ENCODE data around the gene UBE2J2. TPM values are rescaled to one million over a fixed set of nuclear protein-coding genes. Genes with fewer than 3 reads are reported as not detected.

The UBE2J2 gene
- total RNA-seq, 1 donor from 2014 or later: 52.0 TPM

DNA sequence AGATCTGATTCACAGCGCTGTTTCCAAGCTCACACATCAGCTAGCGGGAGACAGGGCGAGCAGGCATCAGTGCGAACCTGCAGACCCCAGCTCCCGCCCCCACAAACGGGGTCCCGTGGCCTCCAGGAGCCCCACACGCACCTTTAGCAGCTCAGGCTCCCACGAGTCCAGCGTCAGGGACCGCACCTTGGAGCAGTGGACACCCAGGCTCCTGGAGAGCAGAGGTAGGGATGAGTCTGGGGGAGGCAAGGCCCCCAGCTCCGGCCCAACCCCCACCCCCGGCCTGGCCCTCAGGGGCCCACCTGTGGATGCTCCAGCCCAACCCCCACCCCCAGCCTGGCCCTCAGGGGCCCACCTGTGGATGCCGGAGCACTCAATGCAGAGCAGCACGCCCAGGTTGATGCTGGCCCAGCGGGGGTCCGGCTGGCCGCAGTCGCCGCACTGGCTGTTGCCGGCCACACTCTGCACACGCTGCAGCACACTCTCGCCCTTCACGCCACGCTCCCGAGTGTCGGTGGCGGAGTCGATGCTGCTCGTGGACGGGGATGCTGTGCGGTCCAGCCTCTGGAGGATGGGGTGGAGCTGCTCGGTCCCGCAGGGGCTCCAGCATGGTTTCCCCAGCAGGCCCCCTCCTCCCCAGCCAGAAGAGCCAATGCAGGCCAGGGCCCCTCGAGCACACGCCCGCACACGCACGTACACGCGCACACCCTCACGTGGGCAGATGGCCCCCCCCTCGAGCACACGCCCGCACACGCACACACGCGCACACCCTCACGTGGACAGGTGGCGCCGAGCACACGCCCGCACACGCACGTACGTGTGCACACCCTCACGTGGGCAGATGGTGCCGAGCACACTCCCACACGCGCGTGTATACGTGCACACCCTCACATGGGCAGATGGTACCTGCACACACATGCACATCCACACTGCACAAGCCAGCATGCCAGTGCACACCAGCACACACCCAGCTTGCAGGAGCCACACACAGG is 22.7 kb upstream of the UBE2J2 start:
- Mint-ChIP-seq H3K4me1 (ENCODE audit: low read depth) (no peaks in the 10 kb centered on the region), H3K4me3 (ENCODE audit: unreplicated experiment) (no peak overlapping the region), H3K36me3 (ENCODE audit: low read depth) (no peaks in the 10 kb centered on the region), H3K27ac (ENCODE audit: unreplicated experiment) (no peak overlapping the region), H3K27me3 (ENCODE audit: low read depth) (no peaks in the 10 kb centered on the region), H3K9me3 (ENCODE audit: low read depth) (no peaks in the 10 kb centered on the region)
- no peak for DNase-seq (ENCODE audit: low spot score)
- TF ChIP-seq, protein P1, sequence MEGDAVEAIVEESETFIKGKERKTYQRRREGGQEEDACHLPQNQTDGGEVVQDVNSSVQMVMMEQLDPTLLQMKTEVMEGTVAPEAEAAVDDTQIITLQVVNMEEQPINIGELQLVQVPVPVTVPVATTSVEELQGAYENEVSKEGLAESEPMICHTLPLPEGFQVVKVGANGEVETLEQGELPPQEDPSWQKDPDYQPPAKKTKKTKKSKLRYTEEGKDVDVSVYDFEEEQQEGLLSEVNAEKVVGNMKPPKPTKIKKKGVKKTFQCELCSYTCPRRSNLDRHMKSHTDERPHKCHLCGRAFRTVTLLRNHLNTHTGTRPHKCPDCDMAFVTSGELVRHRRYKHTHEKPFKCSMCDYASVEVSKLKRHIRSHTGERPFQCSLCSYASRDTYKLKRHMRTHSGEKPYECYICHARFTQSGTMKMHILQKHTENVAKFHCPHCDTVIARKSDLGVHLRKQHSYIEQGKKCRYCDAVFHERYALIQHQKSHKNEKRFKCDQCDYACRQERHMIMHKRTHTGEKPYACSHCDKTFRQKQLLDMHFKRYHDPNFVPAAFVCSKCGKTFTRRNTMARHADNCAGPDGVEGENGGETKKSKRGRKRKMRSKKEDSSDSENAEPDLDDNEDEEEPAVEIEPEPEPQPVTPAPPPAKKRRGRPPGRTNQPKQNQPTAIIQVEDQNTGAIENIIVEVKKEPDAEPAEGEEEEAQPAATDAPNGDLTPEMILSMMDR (IDR thresholded peaks at IDR 0.05): no peak

DNA sequence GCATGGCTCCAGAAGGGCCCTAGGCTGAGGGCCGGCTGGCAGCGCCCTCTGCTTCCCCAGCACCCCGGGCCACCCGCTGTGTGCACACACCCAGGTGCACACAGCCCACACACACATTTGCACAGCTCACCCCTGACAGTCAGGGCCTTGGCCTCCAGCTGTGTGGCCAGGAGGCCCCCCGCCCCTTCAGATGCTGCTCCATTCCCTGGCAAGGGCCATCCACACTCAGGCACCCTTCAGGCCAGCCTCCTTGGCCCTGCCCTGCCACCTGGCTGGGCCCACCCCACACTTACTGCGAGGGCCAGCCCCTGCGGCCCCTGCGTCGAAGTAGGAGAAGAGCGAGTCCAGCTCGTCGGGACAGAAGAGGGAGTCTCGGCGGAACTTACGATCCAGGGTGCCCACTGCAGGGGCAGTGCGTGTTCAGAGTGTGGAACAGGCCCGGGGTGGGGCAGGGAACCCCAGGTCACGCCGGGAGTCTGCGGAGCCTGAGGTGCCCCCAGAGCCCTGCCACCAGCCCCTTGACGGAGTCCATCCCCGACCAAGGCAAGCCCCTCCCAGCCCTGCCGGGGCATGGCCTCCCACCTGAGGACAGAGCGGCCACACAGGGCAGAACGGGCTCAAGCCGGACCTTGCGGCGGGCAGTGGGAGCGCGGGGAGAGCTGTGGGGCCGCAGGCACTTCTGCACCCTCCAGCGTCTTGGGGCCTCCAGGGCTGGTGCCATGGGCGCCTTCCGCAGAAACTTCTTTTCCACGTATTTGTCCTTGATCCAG is 21.7 kb upstream of the UBE2J2 start:
- Mint-ChIP-seq H3K27ac (ENCODE audit: unreplicated experiment) (no peak overlapping the region), H3K36me3 (ENCODE audit: low read depth) (no peaks in the 10 kb centered on the region), H3K9me3 (ENCODE audit: low read depth) (no peaks in the 10 kb centered on the region), H3K4me3 (ENCODE audit: unreplicated experiment) (no peak overlapping the region), H3K27me3 (ENCODE audit: low read depth) (no peaks in the 10 kb centered on the region), H3K4me1 (ENCODE audit: low read depth) (peaks cover 2% of the 10 kb centered on the region)
- TF ChIP-seq, protein P1 (IDR thresholded peaks at IDR 0.05): no peak
- DNase-seq (ENCODE audit: low spot score): no peak

DNA sequence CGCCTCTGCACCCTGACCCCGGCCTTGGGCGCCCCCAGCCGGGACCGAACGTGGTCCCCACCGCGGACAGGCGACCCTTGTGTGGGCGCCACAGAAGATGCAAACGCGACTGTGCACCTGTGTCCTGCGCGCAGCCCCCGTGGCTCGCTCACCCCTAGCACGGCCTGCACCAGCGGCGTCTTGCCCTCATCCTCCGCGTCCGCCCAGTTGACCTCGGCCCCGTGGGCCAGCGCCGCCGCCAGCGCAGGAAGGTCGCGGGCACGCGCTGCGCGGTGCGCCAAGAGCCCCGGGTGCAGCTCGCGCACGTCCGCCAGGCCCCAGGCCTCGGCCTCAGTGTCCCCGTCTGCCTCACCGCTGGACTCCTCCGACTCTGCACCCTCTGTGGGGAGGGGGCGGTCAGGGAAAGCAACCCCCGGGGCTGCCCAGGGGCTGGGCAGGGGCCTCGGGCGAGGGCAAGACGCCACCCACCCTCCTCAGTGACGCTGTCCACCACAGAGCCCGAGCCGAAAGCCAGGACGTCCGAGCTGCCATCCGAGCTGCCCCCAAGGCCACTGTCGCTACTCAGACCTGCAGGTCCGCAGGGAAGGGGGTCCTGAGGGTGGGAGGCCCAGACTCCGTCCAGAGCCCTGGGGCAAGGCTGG is 20.7 kb upstream of the UBE2J2 start:
- no peak overlapping the region for H3K27ac Mint-ChIP-seq (ENCODE audit: unreplicated experiment)
- no peak overlapping the region for H3K4me3 Mint-ChIP-seq (ENCODE audit: unreplicated experiment)
- no peaks in the 10 kb centered on the region for H3K9me3 Mint-ChIP-seq (ENCODE audit: low read depth)
- no peaks in the 10 kb centered on the region for H3K27me3 Mint-ChIP-seq (ENCODE audit: low read depth)
- peaks cover 4% of the 10 kb centered on the region for H3K4me1 Mint-ChIP-seq (ENCODE audit: low read depth)
- H3K36me3 Mint-ChIP-seq (ENCODE audit: low read depth): no peaks in the 10 kb centered on the region
- TF ChIP-seq, protein P1 (IDR thresholded peaks at IDR 0.05): no peak
- no peak for DNase-seq (ENCODE audit: low spot score)

DNA sequence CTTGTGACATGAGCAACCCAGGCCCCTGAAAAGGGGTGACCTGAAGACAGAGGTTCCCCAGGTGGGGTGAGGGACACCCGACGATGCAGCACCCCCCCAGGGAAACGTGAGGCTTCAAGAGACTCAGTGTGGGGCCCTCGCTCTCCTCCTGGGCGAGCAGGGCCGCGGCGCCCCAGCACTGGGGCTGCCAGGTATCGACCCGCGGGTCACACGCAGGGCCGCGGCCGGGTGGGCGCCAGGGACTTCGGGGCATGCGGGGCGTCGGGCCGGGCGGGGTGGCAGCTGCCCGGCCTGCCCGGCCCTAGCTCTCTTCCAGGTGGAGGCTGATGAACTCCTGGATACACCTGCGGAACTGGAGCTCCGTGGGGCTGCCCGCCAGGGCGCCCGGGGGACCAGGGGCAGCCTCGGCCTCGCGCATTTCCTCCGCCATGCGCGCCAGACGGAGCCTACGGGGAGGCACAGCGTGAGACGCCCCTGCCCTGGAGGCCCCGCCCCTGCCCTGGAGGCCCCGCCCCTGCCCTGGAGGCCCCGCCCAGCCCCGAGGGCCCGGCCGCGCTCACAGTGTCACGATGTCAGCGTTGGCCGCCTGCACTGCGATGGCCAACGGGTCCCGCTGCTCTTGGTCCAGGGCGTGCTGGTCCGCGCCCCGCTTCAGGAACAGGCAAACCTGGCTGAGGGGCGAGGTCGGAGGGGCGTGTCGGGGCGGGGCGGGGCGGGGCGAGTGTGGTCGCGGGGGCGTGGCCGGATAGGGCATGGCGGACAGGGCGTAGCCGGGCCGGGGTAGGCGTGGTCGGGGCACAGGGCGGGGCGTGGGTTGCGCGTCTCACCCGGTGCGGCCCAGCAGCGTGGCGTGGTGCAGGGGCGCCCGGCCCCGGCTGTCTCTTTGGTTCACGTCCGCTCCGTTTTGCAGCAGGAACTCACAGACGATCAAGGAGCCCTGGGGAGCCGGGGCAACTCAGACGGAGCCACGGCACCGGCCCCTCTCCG is 19.9 kb upstream of the UBE2J2 start:
- no peak for DNase-seq (ENCODE audit: low spot score)
- Mint-ChIP-seq H3K9me3 (ENCODE audit: low read depth) (no peaks in the 10 kb centered on the region), H3K27me3 (ENCODE audit: low read depth) (no peaks in the 10 kb centered on the region), H3K4me3 (ENCODE audit: unreplicated experiment) (no peak overlapping the region), H3K27ac (ENCODE audit: unreplicated experiment) (no peak overlapping the region), H3K36me3 (ENCODE audit: low read depth) (no peaks in the 10 kb centered on the region), H3K4me1 (ENCODE audit: low read depth) (peaks cover 4% of the 10 kb centered on the region)
- TF ChIP-seq, protein P1 (IDR thresholded peaks at IDR 0.05): no peak

All from chondrocyte (in vitro differentiated cells).